Neural progenitor cell (in vitro differentiated cells): ENCODE measurements around the gene SOAT1.
"Not testable (repeated sequence)": the region's sequence is repeated elsewhere in the genome, so short reads cannot be mapped to it uniquely, and the experiment has no call there.

Experiments
- CTCF ChIP-seq: fragments of 200-600 bp; sonication (generic); IDR thresholded peaks from 2 replicates; pipeline ENCODE4 v1.5.1; 2017; ENCODE audit warnings: antibody characterized with exemption, mild to moderate bottlenecking
- EZH2 ChIP-seq: fragments of 200-600 bp; sonication (generic); IDR thresholded peaks from 2 replicates; pipeline ENCODE4 v1.6.1; 2017; ENCODE audit warnings: antibody characterized with exemption, mild to moderate bottlenecking, moderate library complexity

- TF ChIP-seq CTCF, EZH2: not testable (repeated sequence)
These were observed 48.2 kb upstream of the SOAT1 start for GRCh38 chr1:179245426-179245825.
